ENCODE data around the gene KCNC1. TPM values are rescaled to one million over a fixed set of nuclear protein-coding genes. Genes with fewer than 3 reads are reported as not detected.

Gene KCNC1
- total RNA-seq, 4 donors from 2014 or later = not detected

GRCh38 chr11:17739945-17740338 lies 5.4 kb downstream of the KCNC1 start:
- intact Hi-C loops (cut with DNase I) = no loop called here

GRCh38 chr11:17740649-17741235 lies 6.2 kb downstream of the KCNC1 start:
- no peak overlapping the region for H3K27ac ChIP-seq (replicated peaks in 1 of 4)
- no peaks in the 10 kb centered on the region for H3K9me3 ChIP-seq
- DNase-seq (ENCODE audit: extremely low spot score) = no peak
- H3K4me3 ChIP-seq = no peak overlapping the region
- TF ChIP-seq EP300 (IDR thresholded peaks at IDR 0.05) = no peak
- TF ChIP-seq POLR2A (IDR thresholded peaks at IDR 0.05; ENCODE audit: low read depth) = no peak
- TF ChIP-seq POLR2AphosphoS5 (IDR thresholded peaks at IDR 0.05) = no peak
- TF ChIP-seq CTCF (IDR thresholded peaks at IDR 0.05) = no peak
- no peaks in the 10 kb centered on the region for H3K36me3 ChIP-seq
- H3K4me1 ChIP-seq = peaks cover 0 to 9% (median 7%) of the 10 kb centered on the region in 4 donors
- intact Hi-C loops (cut with DNase I) = no loop called here
- no CpG with 5 or more reads among the region's 7 CpGs for WGBS
- peaks cover 0 to 71% (median 32%) of the 10 kb centered on the region in 4 donors for H3K27me3 ChIP-seq

More at GRCh38 chr11:17739945-17740338, 5.4 kb downstream of the KCNC1 start:
- peaks cover 4 to 17% (median 15%) of the 10 kb centered on the region in 4 donors for H3K4me1 ChIP-seq
- no peak overlapping the region for H3K4me3 ChIP-seq
- DNase-seq (ENCODE audit: extremely low spot score) = no peak
- H3K9me3 ChIP-seq = no peaks in the 10 kb centered on the region
- TF ChIP-seq POLR2AphosphoS5 (IDR thresholded peaks at IDR 0.05) (no peak), CTCF (IDR thresholded peaks at IDR 0.05) (no peak), EP300 (IDR thresholded peaks at IDR 0.05) (no peak), POLR2A (IDR thresholded peaks at IDR 0.05; ENCODE audit: low read depth) (no peak)
- no peaks in the 10 kb centered on the region for H3K36me3 ChIP-seq
- no peak overlapping the region for H3K27ac ChIP-seq (replicated peaks in 1 of 4)
- H3K27me3 ChIP-seq = peaks cover 0 to 79% (median 33%) of the 10 kb centered on the region in 4 donors
- 28% methylated on average over 2 of the region's 6 CpGs for WGBS

- intact Hi-C loops (cut with DNase I) = no loop called here
- H3K9me3 ChIP-seq = no peaks in the 10 kb centered on the region
- 95% methylated on average over 10 of the region's 10 CpGs for WGBS
- H3K27me3 ChIP-seq = peaks cover 0 to 69% (median 24%) of the 10 kb centered on the region in 4 donors
- no peak for DNase-seq (ENCODE audit: extremely low spot score)
- TF ChIP-seq EP300 (IDR thresholded peaks at IDR 0.05) = no peak
- TF ChIP-seq CTCF (IDR thresholded peaks at IDR 0.05) = no peak
- H3K4me3 ChIP-seq = no peak overlapping the region
- no peaks in the 10 kb centered on the region for H3K36me3 ChIP-seq
- H3K27ac ChIP-seq (replicated peaks in 1 of 4) = no peak overlapping the region
- H3K4me1 ChIP-seq = peaks cover 0 to 1% (median under 1%) of the 10 kb centered on the region in 4 donors
Measured at GRCh38 chr11:17741487-17741886, 6.9 kb downstream of the KCNC1 start.

GRCh38 chr11:17742019-17742418 lies 7.4 kb downstream of the KCNC1 start:
- Histone ChIP-seq H3K4me1 (no peaks in the 10 kb centered on the region), H3K36me3 (no peaks in the 10 kb centered on the region), H3K27ac (replicated peaks in 1 of 4) (no peak overlapping the region), H3K4me3 (no peak overlapping the region), H3K27me3 (peaks cover 0 to 68% (median 19%) of the 10 kb centered on the region in 4 donors), H3K9me3 (no peaks in the 10 kb centered on the region)
- intact Hi-C loops (cut with DNase I) = no loop called here
- DNase-seq (ENCODE audit: extremely low spot score) = no peak
- TF ChIP-seq POLR2AphosphoS5 (IDR thresholded peaks at IDR 0.05) = no peak
- WGBS = 77% methylated on average over 5 of the region's 5 CpGs

GRCh38 chr11:17743026-17743807 lies 8.6 kb downstream of the KCNC1 start:
- TF ChIP-seq POLR2AphosphoS5 (IDR thresholded peaks at IDR 0.05) (no peak), POLR2A (IDR thresholded peaks at IDR 0.05; ENCODE audit: low read depth) (no peak), EP300 (IDR thresholded peaks at IDR 0.05) (no peak), CTCF (IDR thresholded peaks at IDR 0.05) (no peak)
- H3K9me3 ChIP-seq = no peaks in the 10 kb centered on the region
- no peak overlapping the region for H3K27ac ChIP-seq (replicated peaks in 1 of 4)
- H3K27me3 ChIP-seq = peaks cover 0 to 68% (median 8%) of the 10 kb centered on the region in 4 donors
- H3K36me3 ChIP-seq = no peaks in the 10 kb centered on the region
- DNase-seq (ENCODE audit: extremely low spot score) = no peak
- no peaks in the 10 kb centered on the region for H3K4me1 ChIP-seq
- WGBS = 88% methylated on average over 13 of the region's 13 CpGs
- H3K4me3 ChIP-seq = no peak overlapping the region
- intact Hi-C loops (cut with DNase I) = no loop called here

Measured in esophagus muscularis mucosa (tissue), 4 donors.